SIG-M5 treated with dmso at 0.1 percent for 504 hours (cell line): ENCODE results near the gene CABLES1.
"Not testable (repeated sequence)": the region's sequence is repeated elsewhere in the genome, so short reads cannot be mapped to it uniquely, and the experiment has no call there.

Source experiments
- DNase-seq: peaks from one replicate; lab custom pipeline; 2025; ENCODE audit not compliant: unreplicated experiment; lab: John Stamatoyannopoulos, UW

Gene CABLES1

GRCh38 chr18:23108496-23108895, 26.8 kb upstream of the CABLES1 start:
- DNase-seq = no peak

- not testable (repeated sequence) for DNase-seq
These were observed 26.1 kb upstream of the CABLES1 start for GRCh38 chr18:23109163-23109562.

- no peak for DNase-seq
These were observed 21.7 kb upstream of the CABLES1 start for GRCh38 chr18:23113576-23113975.

- DNase-seq = no peak
These were observed 21.0 kb upstream of the CABLES1 start for GRCh38 chr18:23114171-23114881.

- DNase-seq = no peak
These were observed 20.4 kb upstream of the CABLES1 start for GRCh38 chr18:23114911-23115310.

- DNase-seq = peak; percentile 49
These were observed 19.6 kb upstream of the CABLES1 start for GRCh38 chr18:23115683-23116096.

GRCh38 chr18:23121133-23121532, 14.2 kb upstream of the CABLES1 start:
- no peak for DNase-seq

- DNase-seq = no peak
These were observed 12.7 kb upstream of the CABLES1 start for GRCh38 chr18:23122334-23123229.

GRCh38 chr18:23126376-23127056, 8.8 kb upstream of the CABLES1 start:
- peak; percentile 19 for DNase-seq

GRCh38 chr18:23127090-23127489, 8.2 kb upstream of the CABLES1 start:
- DNase-seq = no peak

- DNase-seq = no peak
These were observed 5.8 kb upstream of the CABLES1 start for GRCh38 chr18:23129355-23130002.

GRCh38 chr18:23131693-23132319, 3.5 kb upstream of the CABLES1 start:
- peak; percentile 66 for DNase-seq

- peak; percentile 30 for DNase-seq
These were observed 1.2 kb upstream of the CABLES1 start for GRCh38 chr18:23133860-23134779.

GRCh38 chr18:23135550-23136325, 453 bp downstream of the CABLES1 start:
- no peak for DNase-seq

GRCh38 chr18:23136326-23137096, 1.2 kb downstream of the CABLES1 start:
- DNase-seq = no peak

- DNase-seq = no peak
These were observed 1.9 kb downstream of the CABLES1 start for GRCh38 chr18:23137097-23137635.

- no peak for DNase-seq
These were observed 2.5 kb downstream of the CABLES1 start for GRCh38 chr18:23137788-23138216.

GRCh38 chr18:23138471-23138870, 3.2 kb downstream of the CABLES1 start:
- DNase-seq = no peak
